Neural cell (in vitro differentiated cells): ENCODE results near the gene UGT1A3. TPM values are rescaled to one million over a fixed set of nuclear protein-coding genes. Genes with fewer than 3 reads are reported as not detected.

Source experiments
- H2AFZ ChIP-seq: fragments of 200-600, 300-800 bp; sonication (generic), shearing (Covaris generic); 2 replicates; pipeline ENCODE4 v1.6.0; 2014; ENCODE audit warnings: low read depth, mild to moderate bottlenecking, antibody characterized with exemption, low read length, moderate library complexity
- H3F3A ChIP-seq: fragments of 200-600 bp; shearing (Covaris generic); 2 replicates; pipeline ENCODE4 v1.6.1; 2016; ENCODE audit warnings: mild to moderate bottlenecking, moderate library complexity, mixed read lengths, antibody characterized with exemption, low read length; ENCODE audit not compliant: insufficient read depth, poor library complexity, severe bottlenecking
- H3K27ac ChIP-seq: fragments of 200-600, 300-800 bp; sonication (generic), shearing (Covaris generic); 2 replicates; pipeline ENCODE4 v1.5.1; 2014; ENCODE audit warnings: mild to moderate bottlenecking, low read length, moderate library complexity
- H3K27me3 ChIP-seq: fragments of 300-800, 200-600 bp; sonication (generic), shearing (Covaris generic); 2 replicates; pipeline ENCODE4 v1.6.0; 2014; ENCODE audit warnings: mild to moderate bottlenecking, low read depth, low read length, moderate library complexity; ENCODE audit not compliant: insufficient read depth
- H3K36me3 ChIP-seq: fragments of 300-800, 200-600 bp; sonication (generic), shearing (Covaris generic); 2 replicates; pipeline ENCODE4 v1.5.1; 2014; ENCODE audit warnings: mild to moderate bottlenecking, antibody characterized with exemption, low read length, moderate library complexity; ENCODE audit not compliant: insufficient read depth
- H3K4me2 ChIP-seq: fragments of 300-800, 200-600 bp; sonication (generic), shearing (Covaris generic); 2 replicates; pipeline ENCODE4 v1.6.0; 2014; ENCODE audit warnings: mild to moderate bottlenecking, low read length
- H3K4me3 ChIP-seq: fragments of 300-800, 200-600 bp; sonication (generic), shearing (Covaris generic); 2 replicates; pipeline ENCODE4 v1.5.1; 2014; ENCODE audit warnings: mild to moderate bottlenecking, low read length, moderate library complexity
- H3K79me2 ChIP-seq: fragments of 200-600 bp; shearing (Covaris generic); replicated peaks from 2 replicates; pipeline ENCODE4 v1.6.0; 2014; ENCODE audit warnings: mild to moderate bottlenecking, low read length, moderate library complexity; ENCODE audit not compliant: insufficient read depth
- H3K9ac ChIP-seq: fragments of 300-800, 200-600 bp; sonication (generic), shearing (Covaris generic); 2 replicates; pipeline ENCODE4 v1.6.1; 2016; ENCODE audit warnings: mild to moderate bottlenecking, low read length, mixed read lengths
- H3K9me2 ChIP-seq: fragments of 200-600 bp; shearing (Covaris generic); 2 replicates; pipeline ENCODE4 v1.6.1; 2016; ENCODE audit warnings: mild to moderate bottlenecking, low read length, mixed read lengths; ENCODE audit not compliant: insufficient read depth
- H3K9me3 ChIP-seq: fragments of 200-600, 300-800 bp; sonication (generic), shearing (Covaris generic); 2 replicates; pipeline ENCODE4 v1.6.1; 2016; ENCODE audit warnings: mild to moderate bottlenecking, mixed run types, low read length, moderate library complexity, mixed read lengths
- H4K20me1 ChIP-seq: fragments of 200-600 bp; shearing (Covaris generic); 2 replicates; pipeline ENCODE4 v1.6.1; 2016; ENCODE audit warnings: mild to moderate bottlenecking, mixed run types; ENCODE audit not compliant: insufficient read depth
- EP300 ChIP-seq: fragments of 450-650 bp; conservative IDR thresholded peaks from 2 replicates; pipeline ENCODE4 v1.6.1; 2014; ENCODE audit warnings: antibody characterized with exemption, mild to moderate bottlenecking, moderate library complexity; ENCODE audit not compliant: poor library complexity, severe bottlenecking
- EZH2 ChIP-seq: fragments of 200-600, 300-800 bp; shearing (Covaris generic), sonication (generic); IDR thresholded peaks from 2 replicates; pipeline ENCODE4 v1.6.1; 2014; ENCODE audit warnings: antibody characterized with exemption, low read length, borderline replicate concordance, mild to moderate bottlenecking; ENCODE audit not compliant: insufficient read depth, poor library complexity, severe bottlenecking
- MXI1 ChIP-seq: fragments of 450-650 bp; conservative IDR thresholded peaks from 2 replicates; pipeline ENCODE4 v1.6.1; 2014; ENCODE audit warnings: antibody characterized with exemption, mild to moderate bottlenecking; ENCODE audit not compliant: poor library complexity, severe bottlenecking
- POLR2AphosphoS5 ChIP-seq: IDR thresholded peaks from 2 replicates; pipeline ENCODE4 v1.6.1; 2012
- RAD21 ChIP-seq: fragments of 450-650 bp; conservative IDR thresholded peaks from 2 replicates; pipeline ENCODE4 v1.6.1; 2014; ENCODE audit warnings: antibody characterized with exemption, mild to moderate bottlenecking, moderate library complexity
- SMC3 ChIP-seq: fragments of 450-650 bp; conservative IDR thresholded peaks from 2 replicates; pipeline ENCODE4 v1.6.1; 2014; ENCODE audit warnings: antibody characterized with exemption, mild to moderate bottlenecking, moderate library complexity; ENCODE audit not compliant: poor library complexity
- TAF1 ChIP-seq: IDR thresholded peaks from 2 replicates; pipeline ENCODE4 v1.6.1; 2012; ENCODE audit warnings: low read depth
- polyA plus RNA-seq: library from polyadenylated mRNA; depleted of rRNA; stranded (reverse); fragments of >200 nt; gene quantifications from 2 replicates; pipeline ENCODE4 v1.2.3, GENCODE V29; 2014
- TF ChIP-seq, protein P1 (sequence below): IDR thresholded peaks from 2 replicates; pipeline ENCODE4 v1.6.1; 2012; ENCODE audit warnings: borderline replicate concordance
- TF ChIP-seq, protein P2 (sequence below): fragments of 450-650 bp; IDR thresholded peaks from 2 replicates; pipeline ENCODE4 v1.5.1; 2014; ENCODE audit warnings: antibody characterized with exemption, mild to moderate bottlenecking, moderate library complexity; ENCODE audit not compliant: poor library complexity, severe bottlenecking

Gene UGT1A3
- polyA plus RNA-seq, 1 donor from 2014 or later: not detected

- no peaks in the 10 kb centered on the region for H3K36me3 ChIP-seq
- H3K4me2 ChIP-seq: no peak overlapping the region
- H2AFZ ChIP-seq: no peak overlapping the region
- TF ChIP-seq RAD21 (no peak), MXI1 (no peak), SMC3 (no peak)
- TF ChIP-seq, protein P1, sequence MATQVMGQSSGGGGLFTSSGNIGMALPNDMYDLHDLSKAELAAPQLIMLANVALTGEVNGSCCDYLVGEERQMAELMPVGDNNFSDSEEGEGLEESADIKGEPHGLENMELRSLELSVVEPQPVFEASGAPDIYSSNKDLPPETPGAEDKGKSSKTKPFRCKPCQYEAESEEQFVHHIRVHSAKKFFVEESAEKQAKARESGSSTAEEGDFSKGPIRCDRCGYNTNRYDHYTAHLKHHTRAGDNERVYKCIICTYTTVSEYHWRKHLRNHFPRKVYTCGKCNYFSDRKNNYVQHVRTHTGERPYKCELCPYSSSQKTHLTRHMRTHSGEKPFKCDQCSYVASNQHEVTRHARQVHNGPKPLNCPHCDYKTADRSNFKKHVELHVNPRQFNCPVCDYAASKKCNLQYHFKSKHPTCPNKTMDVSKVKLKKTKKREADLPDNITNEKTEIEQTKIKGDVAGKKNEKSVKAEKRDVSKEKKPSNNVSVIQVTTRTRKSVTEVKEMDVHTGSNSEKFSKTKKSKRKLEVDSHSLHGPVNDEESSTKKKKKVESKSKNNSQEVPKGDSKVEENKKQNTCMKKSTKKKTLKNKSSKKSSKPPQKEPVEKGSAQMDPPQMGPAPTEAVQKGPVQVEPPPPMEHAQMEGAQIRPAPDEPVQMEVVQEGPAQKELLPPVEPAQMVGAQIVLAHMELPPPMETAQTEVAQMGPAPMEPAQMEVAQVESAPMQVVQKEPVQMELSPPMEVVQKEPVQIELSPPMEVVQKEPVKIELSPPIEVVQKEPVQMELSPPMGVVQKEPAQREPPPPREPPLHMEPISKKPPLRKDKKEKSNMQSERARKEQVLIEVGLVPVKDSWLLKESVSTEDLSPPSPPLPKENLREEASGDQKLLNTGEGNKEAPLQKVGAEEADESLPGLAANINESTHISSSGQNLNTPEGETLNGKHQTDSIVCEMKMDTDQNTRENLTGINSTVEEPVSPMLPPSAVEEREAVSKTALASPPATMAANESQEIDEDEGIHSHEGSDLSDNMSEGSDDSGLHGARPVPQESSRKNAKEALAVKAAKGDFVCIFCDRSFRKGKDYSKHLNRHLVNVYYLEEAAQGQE: no peak
- no peaks in the 10 kb centered on the region for H3K9me2 ChIP-seq
- no peaks in the 10 kb centered on the region for H3K27me3 ChIP-seq
- peaks cover 3% of the 10 kb centered on the region for H3K9me3 ChIP-seq
- no peak overlapping the region for H3K27ac ChIP-seq
- H3K79me2 ChIP-seq: no peaks in the 10 kb centered on the region
- H3F3A ChIP-seq: no peaks in the 10 kb centered on the region
- H3K4me3 ChIP-seq: no peak overlapping the region
- no peak overlapping the region for H3K9ac ChIP-seq
- H4K20me1 ChIP-seq: no peaks in the 10 kb centered on the region
Measured at GRCh38 chr2:233780771-233781170, 51.9 kb downstream of the UGT1A3 start.

DNA sequence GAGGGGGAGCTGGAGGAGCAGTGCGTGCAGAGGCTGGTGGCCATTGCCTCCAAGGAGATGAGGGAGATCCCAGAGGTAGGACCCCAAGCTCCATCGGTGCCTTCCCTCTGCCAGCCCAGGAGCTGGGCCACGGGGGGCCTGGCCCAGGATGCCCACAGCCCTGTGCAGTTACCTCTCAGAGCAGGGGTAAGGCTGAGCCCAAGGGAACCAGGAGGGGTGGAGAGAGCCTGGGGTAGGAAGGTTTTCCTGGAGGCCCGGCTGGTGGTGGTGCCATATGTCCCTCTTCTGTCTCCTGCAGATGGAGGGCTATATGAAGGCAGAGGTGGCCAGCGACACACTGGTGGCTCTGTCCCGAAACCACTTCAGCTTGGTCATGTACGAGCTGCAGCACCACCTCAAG, 60.7 kb downstream of the UGT1A3 start:
- Histone ChIP-seq H3K4me2 (no peak overlapping the region), H3K36me3 (no peaks in the 10 kb centered on the region), H3K9me3 (peaks cover 2% of the 10 kb centered on the region), H2AFZ (no peak overlapping the region), H3K9ac (no peak overlapping the region), H3K79me2 (no peaks in the 10 kb centered on the region), H3K4me3 (no peak overlapping the region), H3K27me3 (no peaks in the 10 kb centered on the region), H3K9me2 (no peaks in the 10 kb centered on the region), H3K27ac (no peak overlapping the region), H4K20me1 (no peaks in the 10 kb centered on the region), H3F3A (no peaks in the 10 kb centered on the region)
- TF ChIP-seq TAF1: no peak
- TF ChIP-seq MXI1: no peak
- no peak for TF ChIP-seq EP300
- no peak for TF ChIP-seq RAD21
- no peak for TF ChIP-seq SMC3
- TF ChIP-seq EZH2: no peak
- TF ChIP-seq, protein P1: no peak
- no peak for TF ChIP-seq POLR2AphosphoS5
- TF ChIP-seq, protein P2, sequence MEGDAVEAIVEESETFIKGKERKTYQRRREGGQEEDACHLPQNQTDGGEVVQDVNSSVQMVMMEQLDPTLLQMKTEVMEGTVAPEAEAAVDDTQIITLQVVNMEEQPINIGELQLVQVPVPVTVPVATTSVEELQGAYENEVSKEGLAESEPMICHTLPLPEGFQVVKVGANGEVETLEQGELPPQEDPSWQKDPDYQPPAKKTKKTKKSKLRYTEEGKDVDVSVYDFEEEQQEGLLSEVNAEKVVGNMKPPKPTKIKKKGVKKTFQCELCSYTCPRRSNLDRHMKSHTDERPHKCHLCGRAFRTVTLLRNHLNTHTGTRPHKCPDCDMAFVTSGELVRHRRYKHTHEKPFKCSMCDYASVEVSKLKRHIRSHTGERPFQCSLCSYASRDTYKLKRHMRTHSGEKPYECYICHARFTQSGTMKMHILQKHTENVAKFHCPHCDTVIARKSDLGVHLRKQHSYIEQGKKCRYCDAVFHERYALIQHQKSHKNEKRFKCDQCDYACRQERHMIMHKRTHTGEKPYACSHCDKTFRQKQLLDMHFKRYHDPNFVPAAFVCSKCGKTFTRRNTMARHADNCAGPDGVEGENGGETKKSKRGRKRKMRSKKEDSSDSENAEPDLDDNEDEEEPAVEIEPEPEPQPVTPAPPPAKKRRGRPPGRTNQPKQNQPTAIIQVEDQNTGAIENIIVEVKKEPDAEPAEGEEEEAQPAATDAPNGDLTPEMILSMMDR: no peak
